ENCODE results near the gene MPP4.

Gene MPP4

DNA sequence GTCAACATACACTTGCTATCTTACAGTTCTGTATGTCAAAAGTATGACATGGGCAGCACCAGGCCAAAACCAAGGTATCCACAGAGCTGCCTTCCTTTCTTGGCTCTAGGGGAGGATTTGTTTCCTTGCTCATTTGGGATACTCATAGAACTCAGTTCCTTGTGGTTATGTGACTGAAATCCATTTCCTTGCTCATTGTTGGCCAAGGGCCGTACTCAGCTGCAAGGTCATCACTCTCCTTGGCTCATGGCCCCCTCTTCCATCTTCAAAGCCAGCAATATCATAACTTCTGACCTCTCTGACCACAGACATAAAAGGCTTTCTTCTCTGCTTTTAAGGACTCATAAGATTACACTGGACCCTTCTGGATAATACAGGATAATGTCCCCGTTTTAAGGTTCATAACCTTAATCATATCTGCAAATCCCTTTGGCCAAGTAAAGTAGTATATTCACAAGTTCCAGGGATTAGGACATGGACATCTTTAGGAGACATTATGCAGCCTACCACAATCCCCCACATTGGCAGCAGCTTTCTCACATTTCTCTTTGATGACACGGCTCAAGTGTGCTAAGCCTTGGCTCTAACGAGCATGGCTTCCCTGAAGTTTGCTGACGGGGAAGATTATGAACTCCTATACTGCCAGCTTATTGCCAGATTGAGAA, 76.0 kb downstream of the MPP4 start:
- peak; percentile 55 for DNase-seq (ENCODE audit: low read depth)
- H3K4me3 ChIP-seq (ENCODE audit: control insufficient read depth, low read depth, low read length), result no peak overlapping the region

GRCh38 chr2:201621293-201621999, 77.0 kb downstream of the MPP4 start:
- no peak for DNase-seq (ENCODE audit: low read depth)
- no peak overlapping the region for H3K4me3 ChIP-seq (ENCODE audit: control insufficient read depth, low read depth, low read length)
- no peak for TF ChIP-seq CTCF (conservative IDR thresholded peaks at IDR 0.05; ENCODE audit: control insufficient read depth, insufficient read depth, low read depth, low read length)

More for the DNA sequence above, 76.0 kb downstream of the MPP4 start:
- no peak for TF ChIP-seq CTCF (conservative IDR thresholded peaks at IDR 0.05; ENCODE audit: control insufficient read depth, insufficient read depth, low read depth, low read length)

GRCh38 chr2:201618744-201619662, 79.4 kb downstream of the MPP4 start:
- peak overlapping the region; percentile 12 for H3K4me3 ChIP-seq (ENCODE audit: control insufficient read depth, low read depth, low read length)

DNA sequence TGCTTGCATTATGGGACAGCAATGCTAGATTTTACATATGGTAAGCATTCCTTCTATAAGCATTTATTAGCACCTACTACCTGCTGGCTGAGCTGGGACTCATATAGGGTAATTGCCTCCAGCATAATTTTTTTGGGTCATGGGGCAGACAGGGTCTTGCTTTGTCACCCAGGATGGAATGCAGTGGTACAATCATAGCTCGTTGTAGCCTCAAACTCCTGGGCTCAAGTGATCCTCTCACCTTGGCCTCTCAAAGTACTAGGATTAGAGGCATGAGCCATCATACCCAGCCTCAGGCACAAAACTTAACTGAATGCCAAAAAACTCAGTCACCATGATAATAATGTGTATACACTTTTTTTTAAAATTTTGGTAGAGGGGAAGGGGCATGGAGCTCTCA, 90.4 kb downstream of the MPP4 start:
- no peak overlapping the region for H3K4me3 ChIP-seq (ENCODE audit: control insufficient read depth, low read depth, low read length)
- TF ChIP-seq CTCF (conservative IDR thresholded peaks at IDR 0.05; ENCODE audit: control insufficient read depth, insufficient read depth, low read depth, low read length), result no peak
- DNase-seq (ENCODE audit: low read depth), result no peak

More at GRCh38 chr2:201618744-201619662, 79.4 kb downstream of the MPP4 start:
- DNase-seq (ENCODE audit: low read depth), result peak; percentile 73
- peak; percentile 33 for TF ChIP-seq CTCF (conservative IDR thresholded peaks at IDR 0.05; ENCODE audit: control insufficient read depth, insufficient read depth, low read depth, low read length)

GRCh38 chr2:201607568-201607967, 90.9 kb downstream of the MPP4 start:
- TF ChIP-seq CTCF (conservative IDR thresholded peaks at IDR 0.05; ENCODE audit: control insufficient read depth, insufficient read depth, low read depth, low read length), result no peak
- no peak for DNase-seq (ENCODE audit: low read depth)
- H3K4me3 ChIP-seq (ENCODE audit: control insufficient read depth, low read depth, low read length), result no peak overlapping the region

DNA sequence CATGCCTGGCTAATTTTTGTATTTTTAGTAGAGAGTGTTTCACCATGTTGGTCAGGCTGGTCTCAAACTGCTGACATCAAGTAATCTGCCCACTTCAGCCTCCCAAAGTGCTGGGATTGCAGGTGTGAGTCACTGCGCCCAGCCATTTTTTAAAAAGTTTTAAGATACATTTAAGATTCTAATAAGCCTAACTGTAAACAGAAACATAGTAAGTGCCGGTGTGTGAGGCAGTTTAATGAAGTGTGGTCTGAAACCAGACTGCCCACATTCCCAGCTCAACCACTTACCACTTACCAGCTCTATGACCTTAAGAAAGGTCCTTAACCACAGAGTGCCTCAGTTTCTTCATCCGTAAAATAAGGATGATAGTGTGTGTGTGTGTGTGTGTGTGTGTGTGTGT, 97.5 kb downstream of the MPP4 start:
- TF ChIP-seq CTCF (conservative IDR thresholded peaks at IDR 0.05; ENCODE audit: control insufficient read depth, insufficient read depth, low read depth, low read length), result no peak
- H3K4me3 ChIP-seq (ENCODE audit: control insufficient read depth, low read depth, low read length), result no peak overlapping the region
- no peak for DNase-seq (ENCODE audit: low read depth)

All from fibroblast of mammary gland (primary cell).